Effector memory CD4-positive, alpha-beta T cell (primary cell): ENCODE data around the gene AQP6.

ENCODE experiments used
- DNase-seq, 3 donors: peaks; one replicate each; pipeline ENCODE4 v3.0.0-alpha.2; 2020
- H3K27ac ChIP-seq: 2 replicates; pipeline ENCODE4 v1.7.0; 2013; ENCODE audit warnings: mild to moderate bottlenecking, low read length, moderate library complexity; ENCODE audit not compliant: insufficient read depth, poor library complexity, severe bottlenecking
- H3K27me3 ChIP-seq: replicated peaks from 2 replicates; pipeline ENCODE4 v1.7.0; 2013; ENCODE audit warnings: mild to moderate bottlenecking, low read length; ENCODE audit not compliant: insufficient read depth, control insufficient read depth, poor library complexity, severe bottlenecking
- H3K36me3 ChIP-seq: 2 replicates; pipeline ENCODE4 v1.7.0; 2013; ENCODE audit warnings: mild to moderate bottlenecking, low read length, moderate library complexity; ENCODE audit not compliant: control insufficient read depth, insufficient read depth
- H3K4me1 ChIP-seq: 2 replicates; pipeline ENCODE4 v1.7.0; 2013; ENCODE audit warnings: low read length, mild to moderate bottlenecking; ENCODE audit not compliant: control insufficient read depth, insufficient read depth, poor library complexity, severe bottlenecking
- H3K4me3 ChIP-seq: 2 replicates; pipeline ENCODE4 v1.7.0; 2013; ENCODE audit warnings: low read length, low read depth, mild to moderate bottlenecking; ENCODE audit not compliant: insufficient read depth, poor library complexity, severe bottlenecking
- H3K9me3 ChIP-seq: 2 replicates; pipeline ENCODE4 v1.7.0; 2013; ENCODE audit warnings: mild to moderate bottlenecking, low read length, moderate library complexity; ENCODE audit not compliant: control insufficient read depth

The AQP6 gene

GRCh38 chr12:49964849-49965624, 7.7 kb upstream of the AQP6 start:
- H3K27me3 ChIP-seq, result peaks cover 28% of the 10 kb centered on the region
- H3K4me1 ChIP-seq, result peaks cover 13% of the 10 kb centered on the region
- no peak for DNase-seq
- H3K27ac ChIP-seq, result no peak overlapping the region
- H3K36me3 ChIP-seq, result no peaks in the 10 kb centered on the region
- H3K4me3 ChIP-seq, result no peak overlapping the region
- no peaks in the 10 kb centered on the region for H3K9me3 ChIP-seq

GRCh38 chr12:49965836-49966235, 6.9 kb upstream of the AQP6 start:
- DNase-seq, result no peak
- H3K27ac ChIP-seq, result no peak overlapping the region
- H3K27me3 ChIP-seq, result peaks cover 21% of the 10 kb centered on the region
- no peak overlapping the region for H3K4me3 ChIP-seq
- H3K9me3 ChIP-seq, result no peaks in the 10 kb centered on the region
- no peaks in the 10 kb centered on the region for H3K36me3 ChIP-seq
- peaks cover 13% of the 10 kb centered on the region for H3K4me1 ChIP-seq

DNA sequence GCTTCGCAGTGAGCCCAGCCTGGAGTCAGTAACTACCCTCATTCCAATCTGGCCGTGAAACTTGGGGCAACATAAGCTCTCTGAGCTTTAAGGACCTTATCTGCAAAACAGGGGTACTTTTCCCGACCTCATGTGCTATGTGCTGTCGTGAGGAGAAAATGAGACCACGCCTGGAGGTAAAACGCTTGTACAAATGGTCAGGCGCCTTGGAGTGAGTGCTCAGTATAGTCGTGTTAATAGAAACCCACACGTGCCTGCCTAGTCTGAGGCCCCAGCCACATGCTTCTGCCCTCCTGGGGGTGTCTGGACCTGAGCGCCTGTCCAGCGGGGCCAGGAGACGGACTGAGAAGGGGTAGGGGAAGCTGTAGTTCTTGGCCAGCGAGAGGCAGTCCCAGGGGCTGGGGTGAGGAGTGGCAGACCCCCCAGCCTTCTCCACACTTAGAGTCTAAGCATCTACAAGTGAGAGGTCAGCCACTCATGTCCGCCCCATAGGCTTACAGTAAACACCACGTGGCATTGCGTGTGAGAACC, 6.2 kb upstream of the AQP6 start:
- Histone ChIP-seq H3K27me3 (peaks cover 18% of the 10 kb centered on the region), H3K27ac (no peak overlapping the region), H3K36me3 (no peaks in the 10 kb centered on the region), H3K9me3 (no peaks in the 10 kb centered on the region), H3K4me1 (peaks cover 8% of the 10 kb centered on the region), H3K4me3 (no peak overlapping the region)
- no peak for DNase-seq

DNA sequence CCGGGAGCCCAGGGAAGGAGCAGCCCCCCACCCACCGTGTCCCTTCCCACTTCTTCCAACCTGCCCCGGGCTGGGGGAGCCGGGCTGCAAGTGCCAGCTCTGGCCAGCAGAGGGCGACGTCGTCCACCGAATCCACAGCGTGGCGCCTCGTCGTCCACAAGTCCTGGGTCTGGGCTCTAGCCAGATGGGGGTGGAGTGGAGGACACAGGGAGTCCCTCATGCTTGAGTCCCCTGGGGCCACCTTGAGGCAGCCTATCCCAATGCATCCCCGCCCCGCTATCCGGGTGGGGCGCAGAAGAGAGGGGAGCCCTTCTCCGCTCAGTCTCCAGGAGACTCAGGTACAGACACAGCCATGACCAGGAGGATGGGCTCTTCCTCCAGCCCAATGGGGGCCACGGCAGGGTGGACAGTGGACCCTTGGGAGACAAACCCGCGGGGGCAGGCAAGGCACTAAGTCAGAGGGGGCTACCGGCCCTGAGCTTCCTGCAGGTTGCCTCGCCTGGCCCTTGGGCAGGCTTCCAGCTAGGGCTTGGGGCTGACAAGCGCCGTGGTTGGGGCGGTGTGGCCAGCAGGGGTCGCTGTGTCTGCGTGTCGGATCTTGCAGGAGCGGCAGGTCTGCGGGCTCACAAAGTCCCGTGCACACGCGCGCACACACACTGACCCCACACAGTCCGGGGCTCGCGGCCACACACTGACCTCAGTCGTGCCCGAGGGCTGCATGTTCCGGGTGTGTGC, 5.5 kb upstream of the AQP6 start:
- H3K9me3 ChIP-seq, result no peaks in the 10 kb centered on the region
- no peaks in the 10 kb centered on the region for H3K36me3 ChIP-seq
- peak overlapping the region; percentile 58 for H3K4me3 ChIP-seq
- peaks cover 8% of the 10 kb centered on the region for H3K4me1 ChIP-seq
- DNase-seq, result peak; percentile 75 to 85 (median 78)
- peaks cover 15% of the 10 kb centered on the region for H3K27me3 ChIP-seq
- no peak overlapping the region for H3K27ac ChIP-seq

GRCh38 chr12:49967777-49968250, 4.9 kb upstream of the AQP6 start:
- H3K36me3 ChIP-seq, result no peaks in the 10 kb centered on the region
- no peak overlapping the region for H3K27ac ChIP-seq
- peaks cover 8% of the 10 kb centered on the region for H3K4me1 ChIP-seq
- H3K9me3 ChIP-seq, result no peaks in the 10 kb centered on the region
- H3K27me3 ChIP-seq, result peaks cover 10% of the 10 kb centered on the region
- H3K4me3 ChIP-seq, result peak overlapping the region; percentile 58
- no peak for DNase-seq

DNA sequence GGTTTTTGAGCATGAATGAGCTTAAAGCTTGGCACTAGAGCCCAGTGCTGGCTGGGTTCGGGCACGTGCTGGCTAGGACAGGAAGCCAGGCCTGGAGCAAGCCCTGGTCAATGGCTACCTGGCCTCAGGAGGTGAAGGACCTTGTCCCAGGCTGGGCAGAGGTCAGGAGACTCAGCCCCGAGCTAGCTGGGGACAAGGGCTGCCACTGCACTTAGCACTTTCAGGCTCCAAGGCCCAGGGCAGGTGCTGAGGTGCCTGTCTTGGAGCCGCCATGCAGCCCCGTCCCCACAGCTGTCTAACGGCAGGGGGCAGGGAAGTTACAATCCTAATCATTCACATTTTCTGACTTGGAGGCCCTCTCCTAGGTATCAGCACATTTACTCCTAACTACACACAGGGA, 4.3 kb upstream of the AQP6 start:
- H3K27ac ChIP-seq, result no peak overlapping the region
- H3K27me3 ChIP-seq, result peaks cover 10% of the 10 kb centered on the region
- no peaks in the 10 kb centered on the region for H3K36me3 ChIP-seq
- no peak for DNase-seq
- no peaks in the 10 kb centered on the region for H3K9me3 ChIP-seq
- peaks cover 8% of the 10 kb centered on the region for H3K4me1 ChIP-seq
- no peak overlapping the region for H3K4me3 ChIP-seq

DNA sequence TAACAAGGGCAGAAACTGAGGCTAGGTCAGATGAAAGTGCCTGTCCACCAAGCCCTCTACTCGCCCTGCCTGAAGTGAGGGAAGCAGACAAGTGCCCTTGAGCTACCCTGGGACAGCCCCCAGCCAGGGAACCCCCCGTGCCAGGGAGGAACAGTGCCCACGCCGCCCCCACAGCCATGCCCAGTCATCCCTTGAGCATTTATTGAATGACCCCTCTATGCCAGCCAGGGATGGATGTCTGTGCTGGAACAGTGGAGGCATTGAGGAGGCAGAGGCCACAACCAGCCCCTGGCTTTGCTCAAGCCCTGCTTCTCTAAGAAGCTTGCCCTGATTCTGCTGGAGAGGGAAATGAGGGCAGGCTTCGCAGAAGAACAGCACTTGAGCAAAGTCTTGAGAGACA, 3.7 kb upstream of the AQP6 start:
- Histone ChIP-seq H3K4me3 (no peak overlapping the region), H3K36me3 (no peaks in the 10 kb centered on the region), H3K4me1 (peaks cover 8% of the 10 kb centered on the region), H3K27me3 (peaks cover 10% of the 10 kb centered on the region), H3K27ac (no peak overlapping the region), H3K9me3 (no peaks in the 10 kb centered on the region)
- DNase-seq, result no peak

DNA sequence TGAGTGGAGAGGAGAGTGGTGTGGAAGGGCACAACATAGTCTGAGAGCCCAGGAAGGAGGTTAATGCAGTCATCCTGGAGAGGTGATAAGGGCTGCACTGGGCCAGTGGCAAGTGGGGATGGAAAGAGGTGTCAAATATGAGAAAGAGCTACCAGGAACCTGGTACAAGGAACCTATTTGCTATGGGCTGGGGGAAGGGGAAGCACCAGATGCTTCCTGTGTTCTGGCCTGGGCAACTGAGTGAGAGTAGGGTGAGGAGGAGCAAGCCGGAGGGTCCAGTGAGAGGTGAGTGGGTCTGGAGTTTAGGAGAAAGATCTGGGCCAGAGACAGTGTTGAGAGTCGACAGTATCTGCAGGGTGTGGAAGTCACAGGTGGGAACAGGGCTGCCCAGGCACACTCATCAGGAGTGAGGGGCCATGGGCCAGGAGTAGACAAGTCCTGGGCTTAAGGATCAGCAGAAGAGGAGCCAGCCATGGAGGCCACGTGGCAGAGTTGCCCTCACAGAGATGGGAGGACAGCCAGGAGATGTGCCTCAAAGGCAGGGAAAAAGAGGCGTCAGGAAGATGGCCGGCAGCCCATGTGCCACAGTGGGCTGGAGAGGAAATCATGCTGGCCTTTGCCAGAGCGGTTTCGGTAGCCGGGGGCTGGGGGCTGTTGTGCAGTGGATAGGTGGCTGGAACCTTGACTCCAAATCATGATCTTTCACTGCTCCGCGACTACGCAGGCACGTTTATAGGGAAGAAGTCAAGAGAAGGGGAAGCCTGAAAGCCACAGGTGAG, 2.9 kb upstream of the AQP6 start:
- H3K27me3 ChIP-seq, result peaks cover 10% of the 10 kb centered on the region
- H3K4me3 ChIP-seq, result no peak overlapping the region
- H3K36me3 ChIP-seq, result no peaks in the 10 kb centered on the region
- peaks cover 8% of the 10 kb centered on the region for H3K4me1 ChIP-seq
- no peaks in the 10 kb centered on the region for H3K9me3 ChIP-seq
- no peak overlapping the region for H3K27ac ChIP-seq
- DNase-seq, result no peak

DNA sequence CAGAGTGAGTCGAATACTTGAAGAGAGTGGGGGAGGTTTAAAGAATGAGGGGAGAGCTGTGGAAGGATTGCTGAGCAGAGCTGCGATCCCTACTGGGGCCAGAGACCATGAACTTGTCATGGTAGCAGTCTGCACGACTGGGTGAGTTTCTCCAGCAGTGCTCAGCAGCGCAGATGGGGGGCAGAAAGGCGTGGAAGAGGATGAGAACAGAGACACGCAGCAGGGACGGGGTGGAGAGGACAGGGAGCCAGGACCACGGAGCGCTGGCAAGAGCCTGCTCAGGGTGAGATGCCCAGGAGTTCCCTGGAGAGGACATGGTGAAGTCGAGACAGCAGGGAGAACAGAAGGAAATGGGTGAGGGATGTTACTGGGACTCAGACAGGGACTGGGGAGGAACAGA, 2.1 kb upstream of the AQP6 start:
- H3K4me3 ChIP-seq, result no peak overlapping the region
- no peaks in the 10 kb centered on the region for H3K36me3 ChIP-seq
- H3K27me3 ChIP-seq, result peaks cover 10% of the 10 kb centered on the region
- no peaks in the 10 kb centered on the region for H3K9me3 ChIP-seq
- DNase-seq, result no peak
- no peak overlapping the region for H3K27ac ChIP-seq
- H3K4me1 ChIP-seq, result peaks cover 8% of the 10 kb centered on the region
